DMS114 treated with DMSO at 0.1 percent for 48 hours (cell line): ENCODE data around the gene ARHGEF11.

Experiments used
- DNase-seq: peaks from one replicate; lab custom pipeline; 2025; ENCODE audit not compliant: unreplicated experiment; lab: John Stamatoyannopoulos, UW

The ARHGEF11 gene

DNA sequence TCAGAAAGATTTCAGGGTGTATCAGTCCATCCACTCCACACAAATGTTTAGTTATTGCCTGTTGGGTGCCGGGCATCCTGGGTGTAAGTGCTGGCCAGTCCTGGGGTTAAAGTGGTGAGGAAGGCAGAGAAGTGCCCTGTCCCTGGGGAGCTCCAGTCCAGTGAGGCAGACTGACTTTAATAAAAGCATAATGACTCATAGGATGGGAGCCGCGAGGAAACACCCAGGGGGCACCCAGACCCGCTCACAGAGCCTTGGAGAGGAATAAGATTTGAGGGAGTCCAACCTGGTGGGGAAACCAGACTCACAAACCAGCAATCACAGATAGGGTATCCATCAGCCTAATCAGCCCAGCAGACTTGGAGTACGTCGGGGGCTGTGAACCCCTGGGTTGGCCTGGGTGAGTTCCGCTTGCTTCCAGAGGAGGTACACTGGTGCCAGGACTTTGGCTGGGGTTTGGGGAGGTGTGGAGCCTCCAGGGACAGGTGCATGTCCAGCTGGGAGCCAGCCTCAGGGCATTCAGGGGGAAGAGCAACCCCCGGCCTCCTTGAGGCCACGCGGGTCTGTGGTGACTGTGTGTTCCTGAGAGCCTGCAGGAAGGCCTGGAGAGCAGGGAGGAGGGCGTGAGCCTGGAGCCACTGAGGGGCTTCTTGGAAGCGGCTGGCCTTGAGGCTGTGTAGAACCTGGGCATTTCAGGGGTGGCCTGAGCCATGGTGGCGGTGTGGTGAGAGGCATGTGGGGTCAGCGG lies 148.3 kb downstream of the ARHGEF11 start:
- no peak for DNase-seq

DNA sequence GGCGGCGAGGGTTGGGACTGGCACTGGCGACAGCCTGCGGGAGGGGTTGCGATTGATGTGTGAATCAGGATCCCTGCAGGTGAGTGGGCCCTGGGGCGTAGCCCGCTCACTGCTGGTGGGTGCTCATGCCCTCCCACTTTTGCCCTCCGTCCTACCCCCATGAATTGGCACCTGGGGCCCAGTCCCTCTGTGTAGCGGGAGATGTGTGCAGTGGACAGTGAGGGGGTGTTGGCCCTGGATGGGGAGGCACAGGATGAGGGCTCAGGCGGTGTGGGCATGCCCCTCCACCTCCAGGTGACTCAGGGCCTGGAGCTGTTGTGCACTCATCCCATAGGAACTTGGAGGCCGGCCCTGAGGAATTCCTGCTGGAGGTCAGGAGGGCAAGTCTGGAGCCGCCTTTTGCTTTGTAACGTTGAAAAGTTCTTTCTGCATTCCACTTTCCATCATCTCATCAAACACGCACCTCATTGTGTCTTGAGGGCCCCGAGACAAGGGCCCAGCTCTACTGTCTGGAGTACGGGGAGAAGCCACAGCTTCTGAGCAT lies 149.0 kb downstream of the ARHGEF11 start:
- no peak for DNase-seq

DNA sequence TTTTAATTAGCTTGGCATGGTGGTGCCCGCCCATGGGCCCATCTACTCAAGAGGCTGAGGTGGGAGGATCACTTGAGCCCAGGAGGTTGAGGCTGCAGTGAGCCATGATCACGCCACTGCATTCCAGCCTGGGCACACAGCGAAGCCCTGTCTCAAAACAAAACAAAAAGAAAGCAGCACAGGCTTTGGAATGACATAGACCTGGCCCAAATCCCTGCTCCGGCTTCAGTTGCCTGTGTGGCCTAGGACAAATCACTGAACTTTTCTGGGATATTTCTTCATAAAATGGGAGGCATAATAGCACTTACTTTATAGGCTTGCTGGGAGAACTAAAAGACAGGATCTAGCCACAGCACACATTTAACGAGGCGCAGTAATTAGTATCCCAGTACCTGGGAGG lies 149.6 kb downstream of the ARHGEF11 start:
- DNase-seq: no peak

- DNase-seq: no peak
Measured at GRCh38 chr1:156895455-156895812, 150.1 kb downstream of the ARHGEF11 start.

DNA sequence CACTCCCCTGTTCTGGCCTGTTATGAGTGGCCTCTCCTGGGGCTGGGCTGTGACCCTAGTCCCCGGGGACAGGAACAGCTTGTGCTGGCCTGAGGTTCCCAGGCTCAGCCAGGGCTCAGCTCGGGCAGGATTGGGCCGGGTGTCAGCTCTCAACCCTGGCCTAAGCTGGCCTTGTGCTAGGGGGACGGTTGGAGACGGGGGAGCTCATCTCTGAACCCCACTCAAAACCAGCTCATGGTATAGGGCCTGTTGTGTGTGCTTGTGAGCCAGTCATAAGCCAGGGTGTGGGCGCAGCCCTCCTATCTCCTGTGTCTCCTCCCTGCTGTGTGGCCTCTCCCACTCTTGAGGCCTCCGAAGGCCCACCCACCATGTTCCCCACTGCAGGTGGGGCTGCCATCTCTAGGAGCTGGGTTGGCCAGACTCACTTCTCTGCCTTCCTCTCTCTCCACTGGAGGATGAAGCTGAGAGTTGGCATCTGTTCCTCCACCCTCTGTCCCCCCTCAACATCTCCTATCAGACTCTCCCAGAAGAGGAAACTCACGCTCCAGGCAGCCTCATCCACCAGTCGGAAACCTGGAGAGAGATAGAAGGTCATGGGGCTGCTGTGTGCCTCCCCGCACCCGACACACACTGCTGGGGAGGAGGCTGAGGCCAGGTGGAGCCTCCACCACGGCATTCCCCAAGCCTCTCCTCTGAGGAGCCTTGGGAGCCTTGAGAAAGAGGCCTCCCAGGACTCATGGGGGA lies 150.7 kb downstream of the ARHGEF11 start:
- no peak for DNase-seq

DNA sequence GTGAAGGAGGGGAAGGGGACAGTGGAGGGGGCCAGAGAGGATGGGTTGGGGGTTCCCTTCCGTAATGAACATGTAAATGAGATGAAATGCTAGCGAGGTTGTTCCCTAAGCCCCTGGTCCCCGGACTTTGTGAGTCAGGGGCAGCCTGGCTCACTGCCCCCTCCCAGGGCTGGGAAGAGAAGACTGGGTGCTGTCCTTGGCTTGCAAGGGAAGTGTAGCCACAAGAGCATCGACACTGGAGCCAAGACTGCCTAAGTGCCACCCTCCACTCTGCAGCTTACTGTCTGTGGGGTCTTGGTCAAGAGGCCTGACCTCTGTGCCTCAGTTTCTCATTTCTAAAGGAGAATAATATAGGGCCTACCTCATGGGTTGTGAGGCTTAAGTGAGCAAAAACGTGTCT lies 151.5 kb downstream of the ARHGEF11 start:
- no peak for DNase-seq

- DNase-seq: no peak
Measured at GRCh38 chr1:156893048-156893953, 152.2 kb downstream of the ARHGEF11 start, which contains the start of gene PEAR1. Gene PEAR1, plus strand, starts transcription at chr1:156893718. Its CDS starts 10,209 bp downstream, at chr1:156903927.

DNA sequence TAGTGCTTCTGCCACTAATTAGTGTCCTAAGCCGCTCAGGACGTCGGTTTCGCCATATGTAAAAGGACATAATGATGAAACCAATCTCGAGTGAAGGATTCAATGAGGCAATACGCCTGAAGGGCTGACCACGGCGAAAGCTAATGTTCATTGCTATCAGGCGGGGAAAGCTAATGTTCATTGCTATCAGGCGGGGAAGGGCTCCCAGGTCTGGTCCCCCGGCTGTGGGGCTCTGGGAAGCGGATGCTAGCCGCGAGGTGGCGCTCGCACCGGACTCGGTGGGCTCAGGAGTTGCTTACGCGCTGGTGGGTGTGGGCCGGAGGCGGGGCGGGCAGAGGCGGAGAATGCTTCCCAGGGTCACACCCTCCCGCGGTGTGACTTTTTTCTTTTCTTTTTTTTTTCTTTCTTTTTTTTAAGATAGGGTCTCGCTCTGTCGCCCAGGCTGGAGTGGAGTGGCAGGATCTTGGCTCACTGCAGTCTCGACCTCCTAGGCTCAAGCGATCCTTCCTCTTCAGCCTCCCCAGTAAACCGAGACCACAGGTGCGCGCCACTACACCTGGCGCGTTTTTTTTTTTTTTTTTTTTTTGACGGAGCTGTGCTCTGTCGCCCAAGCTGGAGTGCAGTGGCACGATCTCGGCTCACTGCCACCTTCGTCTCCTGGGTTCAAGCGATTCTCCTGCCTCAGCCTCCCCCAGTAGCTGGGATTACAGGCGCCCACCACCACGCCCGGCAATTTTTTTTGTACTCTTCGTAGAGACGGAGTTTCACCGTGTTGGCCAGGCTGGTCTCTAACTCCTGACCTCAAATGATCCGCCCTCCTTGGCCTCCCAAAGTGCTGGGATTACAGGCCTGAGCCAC lies 153.1 kb downstream of the ARHGEF11 start:
- DNase-seq: peak; percentile 46

- DNase-seq: peak; percentile 88
Measured at GRCh38 chr1:156889802-156890580, 155.6 kb downstream of the ARHGEF11 start.

DNA sequence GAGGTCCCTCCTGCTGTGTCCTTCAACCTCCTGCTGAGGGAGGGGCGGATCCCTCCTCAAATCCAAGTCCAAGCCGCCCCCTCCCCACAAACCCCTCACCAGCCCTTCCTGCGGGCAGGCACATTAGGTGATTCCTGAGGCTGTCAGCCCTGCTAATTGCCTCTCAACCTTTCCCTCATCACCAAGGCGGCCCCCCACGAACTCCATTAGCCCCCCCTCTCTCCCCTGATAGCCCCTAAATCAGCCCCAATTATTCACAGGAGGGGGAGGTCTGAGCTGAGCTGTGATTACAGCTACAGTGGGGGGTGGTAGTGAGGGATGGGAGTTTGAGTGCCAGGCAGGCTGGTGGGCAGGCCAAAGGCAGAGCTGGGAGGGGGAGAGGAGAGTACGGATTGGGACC lies 157.8 kb downstream of the ARHGEF11 start:
- no peak for DNase-seq

DNA sequence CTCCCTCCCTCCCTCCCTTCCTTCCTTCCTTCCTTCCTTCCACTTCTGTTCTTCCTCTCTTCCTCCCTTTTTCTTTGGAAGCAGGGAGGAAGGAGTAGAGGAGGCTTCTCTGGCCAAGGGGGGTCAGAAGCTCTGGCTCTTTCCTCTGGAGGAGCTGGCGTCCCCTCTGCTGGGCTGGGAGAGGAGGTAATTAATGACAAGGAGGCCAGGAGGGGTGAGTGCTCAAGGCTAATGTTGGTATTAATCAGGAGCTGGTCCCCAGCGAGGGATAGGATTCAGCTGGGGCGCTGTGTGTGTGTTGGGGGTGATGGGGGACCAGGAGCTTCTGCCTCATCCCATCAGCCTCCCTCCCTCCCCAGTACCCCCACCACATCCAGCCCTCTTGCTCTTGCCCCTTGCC lies 158.2 kb downstream of the ARHGEF11 start:
- DNase-seq: no peak

- DNase-seq: no peak
Measured at GRCh38 chr1:156886583-156887281, 158.8 kb downstream of the ARHGEF11 start.

GRCh38 chr1:156885880-156886355 lies 159.6 kb downstream of the ARHGEF11 start:
- DNase-seq: no peak

DNA sequence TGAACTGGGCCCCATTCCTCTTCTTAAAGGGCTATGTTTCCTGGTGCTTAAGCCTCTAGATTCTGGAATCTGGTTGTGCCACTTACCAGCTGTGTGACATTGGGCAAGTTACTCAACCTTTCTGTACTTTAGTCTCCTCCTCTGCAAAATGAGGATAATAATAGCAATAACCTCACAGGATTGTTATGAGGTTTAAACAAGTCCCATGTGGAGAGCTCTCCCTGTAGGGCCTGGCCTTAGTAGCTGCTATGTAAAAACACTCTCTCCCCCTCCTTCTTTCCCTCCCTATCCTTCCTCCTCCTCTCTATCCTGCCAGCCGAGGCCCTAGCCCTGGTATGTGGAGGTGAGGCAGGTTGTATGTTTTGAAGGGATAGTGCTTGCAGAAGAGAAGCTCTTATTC lies 160.2 kb downstream of the ARHGEF11 start:
- DNase-seq: no peak
